A549 treated with AZD2906 at 1 μM for 4 hours (cell line): ENCODE results near the gene ARHGEF9. TPM values are rescaled to one million over a fixed set of nuclear protein-coding genes. Genes with fewer than 3 reads are reported as not detected.

ENCODE experiments used
- total RNA-seq: library from RNA; stranded (reverse); fragments of 200-300 nt; extraction: Qiagen RNA extraction; gene quantifications from 5 replicates; pipeline ENCODE4 v1.2.3, GENCODE V29; 2022

ARHGEF9 gene
- 4.1 to 5.2 TPM (median 4.7 TPM) in 5 replicates for total RNA-seq

DNA sequence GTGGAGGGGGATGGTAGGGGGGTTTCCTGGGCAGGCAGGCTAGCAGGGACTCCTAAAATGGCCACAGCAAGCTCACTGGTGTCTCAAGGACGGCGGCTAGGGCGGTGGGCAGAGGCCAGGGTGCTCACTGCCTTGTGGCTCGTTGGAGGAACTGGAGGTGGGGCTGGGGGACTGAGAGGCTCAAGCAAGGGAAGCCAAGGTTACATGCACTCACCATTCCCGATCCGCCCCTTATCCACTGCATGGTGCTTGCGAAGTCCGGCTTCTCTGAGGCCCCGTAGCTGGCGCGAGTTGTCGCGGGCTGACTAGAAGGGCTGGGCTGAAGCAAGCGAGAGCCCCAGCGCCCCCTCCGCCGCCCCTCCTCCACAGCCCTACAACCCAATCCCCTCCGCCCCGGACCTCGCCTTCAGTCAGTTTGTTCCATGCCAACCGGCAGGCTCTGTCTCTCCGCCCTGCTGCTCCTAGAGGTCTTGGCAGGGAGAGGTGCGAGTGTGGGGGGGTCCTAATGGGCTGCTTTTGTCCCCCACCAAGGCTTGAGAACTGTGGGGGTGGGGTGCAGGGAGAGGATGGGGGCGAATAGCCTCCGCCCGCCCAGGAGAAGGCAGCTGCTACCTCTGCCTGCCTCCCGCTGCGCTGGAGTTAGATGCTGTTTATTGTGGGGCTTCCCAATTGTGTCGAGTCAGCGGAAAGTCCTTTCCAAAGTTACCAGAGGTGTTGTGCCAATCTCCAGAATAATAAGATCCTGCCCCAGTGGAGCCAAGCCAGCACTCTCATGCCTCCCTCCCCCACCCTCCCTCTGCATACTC lies at the start of gene ARHGEF9:
Gene ARHGEF9, minus strand, starts transcription at position 313 of the 806 bp plus-strand sequence. Its CDS starts 69 bp downstream, at position 244.

